ENCODE data around the gene ANKRA2.

ANKRA2 gene

GRCh38 chr5:73545403-73545779 is 20.0 kb downstream of the ANKRA2 start:
- Histone ChIP-seq H3K27ac (ENCODE audit: low read length) (no peak overlapping the region), H3K9me3 (ENCODE audit: control insufficient read depth, insufficient read depth, low read length) (no peaks in the 10 kb centered on the region), H3K4me1 (ENCODE audit: control insufficient read depth, insufficient read depth, low read length) (no peaks in the 10 kb centered on the region), H3K36me3 (ENCODE audit: control insufficient read depth, insufficient read depth, low read length) (no peaks in the 10 kb centered on the region), H3K27me3 (ENCODE audit: control insufficient read depth, insufficient read depth, low read length) (no peaks in the 10 kb centered on the region), H3K4me3 (ENCODE audit: low read length) (no peak overlapping the region)
- DNase-seq (ENCODE audit: low read depth, low spot score) = no peak
- WGBS (ENCODE audit: insufficient coverage, insufficient read length) = no CpG with 5 or more reads among the region's 1 CpG

DNA sequence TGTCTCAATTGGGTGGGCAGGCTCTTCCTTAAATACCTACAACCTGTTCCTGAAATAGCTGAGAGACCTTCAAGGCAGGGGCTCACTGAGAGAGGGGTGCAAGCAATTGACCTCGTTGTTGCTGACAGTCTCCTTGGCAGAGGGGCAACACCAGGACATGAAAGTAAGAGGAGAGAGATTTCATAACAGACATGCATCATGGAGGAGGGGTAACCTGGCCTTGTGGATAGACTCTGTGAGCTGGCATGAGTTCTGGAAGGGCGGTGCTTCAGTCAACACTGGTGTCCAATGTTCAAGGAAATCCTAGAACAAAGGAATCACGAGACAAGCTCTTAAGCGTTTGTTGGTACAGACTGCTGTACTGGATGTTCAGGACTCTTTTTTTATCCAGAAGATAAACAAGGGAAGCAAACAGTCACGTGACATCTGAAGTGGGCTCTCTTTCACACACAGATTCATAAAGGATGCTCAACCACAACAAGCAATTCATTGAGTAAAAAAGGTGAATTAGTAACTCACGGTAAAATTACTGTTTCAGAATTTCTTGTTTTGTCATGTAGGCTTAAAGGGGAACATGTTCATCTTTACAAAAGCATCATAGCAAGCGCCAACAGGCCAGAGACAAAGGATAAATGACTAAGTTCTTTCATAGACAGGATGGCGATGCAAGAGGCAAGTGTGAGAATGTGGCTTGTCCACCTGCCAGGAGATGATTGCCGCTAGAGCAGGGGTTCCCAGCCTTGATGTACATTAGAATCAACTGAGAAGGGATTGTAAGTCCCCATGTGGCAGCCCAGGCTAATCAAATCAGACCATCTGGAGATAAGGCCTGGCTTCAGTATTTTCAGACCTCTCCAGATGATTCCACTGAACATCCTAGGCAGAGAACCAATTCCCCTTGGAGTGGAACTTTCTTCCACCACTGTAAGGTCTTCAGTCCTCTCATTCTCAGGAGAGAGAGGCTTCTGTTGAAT is 20.7 kb downstream of the ANKRA2 start:
- no peaks in the 10 kb centered on the region for H3K27me3 ChIP-seq (ENCODE audit: control insufficient read depth, insufficient read depth, low read length)
- no CpG with 5 or more reads among the region's 9 CpGs for WGBS (ENCODE audit: insufficient coverage, insufficient read length)
- DNase-seq (ENCODE audit: low read depth, low spot score) = no peak
- H3K27ac ChIP-seq (ENCODE audit: low read length) = no peak overlapping the region
- no peaks in the 10 kb centered on the region for H3K4me1 ChIP-seq (ENCODE audit: control insufficient read depth, insufficient read depth, low read length)
- no peaks in the 10 kb centered on the region for H3K36me3 ChIP-seq (ENCODE audit: control insufficient read depth, insufficient read depth, low read length)
- H3K4me3 ChIP-seq (ENCODE audit: low read length) = no peak overlapping the region
- no peaks in the 10 kb centered on the region for H3K9me3 ChIP-seq (ENCODE audit: control insufficient read depth, insufficient read depth, low read length)

DNA sequence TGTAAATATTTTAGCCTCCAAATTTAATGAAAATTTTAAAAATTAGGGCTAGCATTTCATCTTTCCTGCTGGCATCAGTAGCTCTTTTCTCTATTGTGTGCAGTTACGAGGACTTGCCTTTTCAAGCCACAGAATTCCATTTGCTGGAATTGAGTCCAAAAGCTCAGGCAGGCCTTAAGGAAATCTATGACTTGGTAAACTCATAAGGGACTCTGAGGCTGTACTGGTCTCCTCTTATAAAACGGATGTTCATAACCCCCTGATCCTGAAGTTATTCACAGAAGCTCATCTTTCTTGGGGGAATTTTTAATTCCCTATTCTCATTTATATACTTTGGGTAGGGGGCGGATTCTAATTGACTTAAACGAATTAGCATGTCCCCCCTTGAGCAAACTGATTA is 23.4 kb downstream of the ANKRA2 start:
- H3K9me3 ChIP-seq (ENCODE audit: control insufficient read depth, insufficient read depth, low read length) = no peaks in the 10 kb centered on the region
- no peaks in the 10 kb centered on the region for H3K36me3 ChIP-seq (ENCODE audit: control insufficient read depth, insufficient read depth, low read length)
- H3K27me3 ChIP-seq (ENCODE audit: control insufficient read depth, insufficient read depth, low read length) = no peaks in the 10 kb centered on the region
- peaks cover under 1% of the 10 kb centered on the region; the same call in 1 of the 2 replicates for H3K4me1 ChIP-seq (ENCODE audit: control insufficient read depth, insufficient read depth, low read length)
- H3K27ac ChIP-seq (ENCODE audit: low read length) = no peak overlapping the region
- no CpG with 5 or more reads among the region's 4 CpGs for WGBS (ENCODE audit: insufficient coverage, insufficient read length)
- no peak for DNase-seq (ENCODE audit: low read depth, low spot score)
- no peak overlapping the region for H3K4me3 ChIP-seq (ENCODE audit: low read length)

GRCh38 chr5:73540192-73540591 is 25.2 kb downstream of the ANKRA2 start:
- Histone ChIP-seq H3K27ac (ENCODE audit: low read length) (no peak overlapping the region), H3K9me3 (ENCODE audit: control insufficient read depth, insufficient read depth, low read length) (no peaks in the 10 kb centered on the region), H3K36me3 (ENCODE audit: control insufficient read depth, insufficient read depth, low read length) (no peaks in the 10 kb centered on the region), H3K4me3 (ENCODE audit: low read length) (no peak overlapping the region), H3K27me3 (ENCODE audit: control insufficient read depth, insufficient read depth, low read length) (no peaks in the 10 kb centered on the region), H3K4me1 (ENCODE audit: control insufficient read depth, insufficient read depth, low read length) (peaks cover 2% of the 10 kb centered on the region; the same call in 1 of the 2 replicates)
- WGBS (ENCODE audit: insufficient coverage, insufficient read length) = no CpG with 5 or more reads among the region's 3 CpGs
- no peak for DNase-seq (ENCODE audit: low read depth, low spot score)

DNA sequence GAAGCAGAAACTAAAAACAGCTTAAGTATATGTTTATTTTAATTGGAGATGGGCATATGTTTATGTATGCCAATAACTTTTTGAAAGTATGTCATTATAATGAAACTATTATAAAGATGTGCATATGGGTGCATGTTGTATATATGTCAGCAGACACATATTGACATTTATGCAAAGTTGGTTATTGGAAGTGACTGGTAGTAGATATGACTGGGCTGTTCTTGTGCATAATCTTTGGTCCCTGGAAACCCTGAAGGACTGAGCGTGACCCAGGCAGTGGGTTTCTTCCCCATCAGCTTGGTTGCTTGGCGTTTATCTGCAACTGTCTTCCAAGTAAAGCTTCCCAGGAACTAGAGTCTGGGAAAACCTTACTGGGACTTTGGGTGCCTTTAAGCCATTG is 25.7 kb downstream of the ANKRA2 start:
- no peaks in the 10 kb centered on the region for H3K36me3 ChIP-seq (ENCODE audit: control insufficient read depth, insufficient read depth, low read length)
- no CpG with 5 or more reads among the region's 2 CpGs for WGBS (ENCODE audit: insufficient coverage, insufficient read length)
- H3K4me3 ChIP-seq (ENCODE audit: low read length) = no peak overlapping the region
- H3K4me1 ChIP-seq (ENCODE audit: control insufficient read depth, insufficient read depth, low read length) = peaks cover 2% of the 10 kb centered on the region; the same call in 1 of the 2 replicates
- no peaks in the 10 kb centered on the region for H3K27me3 ChIP-seq (ENCODE audit: control insufficient read depth, insufficient read depth, low read length)
- no peak for DNase-seq (ENCODE audit: low read depth, low spot score)
- H3K9me3 ChIP-seq (ENCODE audit: control insufficient read depth, insufficient read depth, low read length) = no peaks in the 10 kb centered on the region
- H3K27ac ChIP-seq (ENCODE audit: low read length) = no peak overlapping the region

GRCh38 chr5:73534971-73535370 is 30.5 kb downstream of the ANKRA2 start:
- no peak overlapping the region for H3K27ac ChIP-seq (ENCODE audit: low read length)
- no peak for DNase-seq (ENCODE audit: low read depth, low spot score)

GRCh38 chr5:73534011-73534644 is 31.3 kb downstream of the ANKRA2 start:
- Histone ChIP-seq H3K27ac (ENCODE audit: low read length) (no peak overlapping the region), H3K36me3 (ENCODE audit: control insufficient read depth, insufficient read depth, low read length) (no peaks in the 10 kb centered on the region), H3K4me3 (ENCODE audit: low read length) (no peak overlapping the region), H3K27me3 (ENCODE audit: control insufficient read depth, insufficient read depth, low read length) (no peaks in the 10 kb centered on the region), H3K4me1 (ENCODE audit: control insufficient read depth, insufficient read depth, low read length) (peaks cover 2% of the 10 kb centered on the region; the same call in 1 of the 2 replicates), H3K9me3 (ENCODE audit: control insufficient read depth, insufficient read depth, low read length) (no peaks in the 10 kb centered on the region)
- DNase-seq (ENCODE audit: low read depth, low spot score) = no peak
- no CpG with 5 or more reads among the region's 5 CpGs for WGBS (ENCODE audit: insufficient coverage, insufficient read length)

More at GRCh38 chr5:73534971-73535370, 30.5 kb downstream of the ANKRA2 start:
- no peaks in the 10 kb centered on the region for H3K36me3 ChIP-seq (ENCODE audit: control insufficient read depth, insufficient read depth, low read length)
- no peaks in the 10 kb centered on the region for H3K27me3 ChIP-seq (ENCODE audit: control insufficient read depth, insufficient read depth, low read length)
- no peak overlapping the region for H3K4me3 ChIP-seq (ENCODE audit: low read length)
- WGBS (ENCODE audit: insufficient coverage, insufficient read length) = no CpG with 5 or more reads among the region's 2 CpGs
- H3K4me1 ChIP-seq (ENCODE audit: control insufficient read depth, insufficient read depth, low read length) = peaks cover 2% of the 10 kb centered on the region; the same call in 1 of the 2 replicates
- no peaks in the 10 kb centered on the region for H3K9me3 ChIP-seq (ENCODE audit: control insufficient read depth, insufficient read depth, low read length)

GRCh38 chr5:73532195-73532594 is 33.2 kb downstream of the ANKRA2 start:
- no CpG with 5 or more reads among the region's 5 CpGs for WGBS (ENCODE audit: insufficient coverage, insufficient read length)
- Histone ChIP-seq H3K27me3 (ENCODE audit: control insufficient read depth, insufficient read depth, low read length) (no peaks in the 10 kb centered on the region), H3K9me3 (ENCODE audit: control insufficient read depth, insufficient read depth, low read length) (no peaks in the 10 kb centered on the region), H3K27ac (ENCODE audit: low read length) (no peak overlapping the region), H3K36me3 (ENCODE audit: control insufficient read depth, insufficient read depth, low read length) (no peaks in the 10 kb centered on the region), H3K4me1 (ENCODE audit: control insufficient read depth, insufficient read depth, low read length) (peaks cover 2% of the 10 kb centered on the region; the same call in 1 of the 2 replicates), H3K4me3 (ENCODE audit: low read length) (no peak overlapping the region)
- no peak for DNase-seq (ENCODE audit: low read depth, low spot score)

DNA sequence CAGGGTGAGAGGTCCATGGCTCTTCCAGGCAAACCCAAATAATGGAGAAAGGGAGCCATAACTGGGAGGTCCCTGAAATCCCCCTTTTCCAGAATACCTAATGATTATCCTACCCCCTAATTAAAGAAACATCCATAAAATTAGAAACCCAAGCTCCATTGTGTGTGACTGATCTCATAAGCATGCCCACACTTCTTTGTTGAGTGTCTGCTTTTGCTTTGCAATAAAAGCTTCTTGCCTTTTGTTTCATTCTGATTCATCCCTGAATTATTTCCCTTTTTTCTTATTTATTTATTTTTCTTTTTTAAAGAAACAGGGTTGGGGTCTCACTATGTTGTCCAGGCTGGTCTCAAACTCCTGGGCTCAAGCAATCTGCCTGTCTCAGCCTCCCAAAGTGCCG is 34.1 kb downstream of the ANKRA2 start:
- Histone ChIP-seq H3K27ac (ENCODE audit: low read length) (no peak overlapping the region), H3K27me3 (ENCODE audit: control insufficient read depth, insufficient read depth, low read length) (no peaks in the 10 kb centered on the region), H3K9me3 (ENCODE audit: control insufficient read depth, insufficient read depth, low read length) (no peaks in the 10 kb centered on the region), H3K36me3 (ENCODE audit: control insufficient read depth, insufficient read depth, low read length) (no peaks in the 10 kb centered on the region), H3K4me1 (ENCODE audit: control insufficient read depth, insufficient read depth, low read length) (no peaks in the 10 kb centered on the region), H3K4me3 (ENCODE audit: low read length) (no peak overlapping the region)
- no peak for DNase-seq (ENCODE audit: low read depth, low spot score)
- no CpG with 5 or more reads among the region's 1 CpG for WGBS (ENCODE audit: insufficient coverage, insufficient read length)

GRCh38 chr5:73529081-73529480 is 36.4 kb downstream of the ANKRA2 start:
- no peak for DNase-seq (ENCODE audit: low read depth, low spot score)
- WGBS (ENCODE audit: insufficient coverage, insufficient read length) = no CpG with 5 or more reads among the region's 1 CpG
- Histone ChIP-seq H3K4me1 (ENCODE audit: control insufficient read depth, insufficient read depth, low read length) (no peaks in the 10 kb centered on the region), H3K9me3 (ENCODE audit: control insufficient read depth, insufficient read depth, low read length) (no peaks in the 10 kb centered on the region), H3K27me3 (ENCODE audit: control insufficient read depth, insufficient read depth, low read length) (no peaks in the 10 kb centered on the region), H3K4me3 (ENCODE audit: low read length) (no peak overlapping the region), H3K27ac (ENCODE audit: low read length) (no peak overlapping the region), H3K36me3 (ENCODE audit: control insufficient read depth, insufficient read depth, low read length) (no peaks in the 10 kb centered on the region)
